ENCODE data around the gene E2F3. TPM values are rescaled to one million over a fixed set of nuclear protein-coding genes. Genes with fewer than 3 reads are reported as not detected.

E2F3 gene
- total RNA-seq, 1 experiment from 2014 or later, result 27.1 TPM

DNA sequence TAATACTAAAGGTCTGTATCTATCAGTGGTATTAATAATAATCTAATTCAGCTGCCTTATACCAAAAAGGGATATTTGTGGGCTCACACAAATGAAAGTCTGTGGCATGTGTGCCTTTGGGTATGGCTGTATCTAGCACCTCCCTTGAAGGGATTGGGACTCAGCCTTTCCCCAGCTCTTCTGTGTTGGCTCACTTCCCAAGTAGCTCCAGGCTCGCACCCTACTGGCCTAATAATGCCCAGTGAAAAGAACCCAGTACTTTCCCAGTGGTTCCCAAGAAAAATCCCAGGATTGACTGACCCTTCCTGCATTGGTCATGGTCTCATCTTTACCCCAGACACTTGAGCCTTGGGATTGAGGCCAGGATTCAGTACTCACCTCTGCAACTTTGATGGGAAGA is 71.8 kb downstream of the E2F3 start (continued):
- TF ChIP-seq, protein P1, sequence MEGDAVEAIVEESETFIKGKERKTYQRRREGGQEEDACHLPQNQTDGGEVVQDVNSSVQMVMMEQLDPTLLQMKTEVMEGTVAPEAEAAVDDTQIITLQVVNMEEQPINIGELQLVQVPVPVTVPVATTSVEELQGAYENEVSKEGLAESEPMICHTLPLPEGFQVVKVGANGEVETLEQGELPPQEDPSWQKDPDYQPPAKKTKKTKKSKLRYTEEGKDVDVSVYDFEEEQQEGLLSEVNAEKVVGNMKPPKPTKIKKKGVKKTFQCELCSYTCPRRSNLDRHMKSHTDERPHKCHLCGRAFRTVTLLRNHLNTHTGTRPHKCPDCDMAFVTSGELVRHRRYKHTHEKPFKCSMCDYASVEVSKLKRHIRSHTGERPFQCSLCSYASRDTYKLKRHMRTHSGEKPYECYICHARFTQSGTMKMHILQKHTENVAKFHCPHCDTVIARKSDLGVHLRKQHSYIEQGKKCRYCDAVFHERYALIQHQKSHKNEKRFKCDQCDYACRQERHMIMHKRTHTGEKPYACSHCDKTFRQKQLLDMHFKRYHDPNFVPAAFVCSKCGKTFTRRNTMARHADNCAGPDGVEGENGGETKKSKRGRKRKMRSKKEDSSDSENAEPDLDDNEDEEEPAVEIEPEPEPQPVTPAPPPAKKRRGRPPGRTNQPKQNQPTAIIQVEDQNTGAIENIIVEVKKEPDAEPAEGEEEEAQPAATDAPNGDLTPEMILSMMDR (IDR thresholded peaks at IDR 0.05 in 2 of 3, conservative IDR thresholded peaks at IDR 0.05 in 1 of 3; ENCODE audit: borderline replicate concordance in 1 of 3, insufficient read depth in 1 of 3, low read depth in 2 of 3, low read length in 2 of 3), result no peak
- TF ChIP-seq ELF1 (IDR thresholded peaks at IDR 0.05; ENCODE audit: borderline replicate concordance, low read depth), result no peak
- TF ChIP-seq, protein P2, sequence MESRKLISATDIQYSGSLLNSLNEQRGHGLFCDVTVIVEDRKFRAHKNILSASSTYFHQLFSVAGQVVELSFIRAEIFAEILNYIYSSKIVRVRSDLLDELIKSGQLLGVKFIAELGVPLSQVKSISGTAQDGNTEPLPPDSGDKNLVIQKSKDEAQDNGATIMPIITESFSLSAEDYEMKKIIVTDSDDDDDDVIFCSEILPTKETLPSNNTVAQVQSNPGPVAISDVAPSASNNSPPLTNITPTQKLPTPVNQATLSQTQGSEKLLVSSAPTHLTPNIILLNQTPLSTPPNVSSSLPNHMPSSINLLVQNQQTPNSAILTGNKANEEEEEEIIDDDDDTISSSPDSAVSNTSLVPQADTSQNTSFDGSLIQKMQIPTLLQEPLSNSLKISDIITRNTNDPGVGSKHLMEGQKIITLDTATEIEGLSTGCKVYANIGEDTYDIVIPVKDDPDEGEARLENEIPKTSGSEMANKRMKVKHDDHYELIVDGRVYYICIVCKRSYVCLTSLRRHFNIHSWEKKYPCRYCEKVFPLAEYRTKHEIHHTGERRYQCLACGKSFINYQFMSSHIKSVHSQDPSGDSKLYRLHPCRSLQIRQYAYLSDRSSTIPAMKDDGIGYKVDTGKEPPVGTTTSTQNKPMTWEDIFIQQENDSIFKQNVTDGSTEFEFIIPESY (IDR thresholded peaks at IDR 0.05; ENCODE audit: extremely low read depth, insufficient replicate concordance, low read length), result no peak
- no peak for TF ChIP-seq TCF7L2 (IDR thresholded peaks at IDR 0.05; ENCODE audit: borderline replicate concordance, extremely low read depth, insufficient read depth, insufficient read length)

DNA sequence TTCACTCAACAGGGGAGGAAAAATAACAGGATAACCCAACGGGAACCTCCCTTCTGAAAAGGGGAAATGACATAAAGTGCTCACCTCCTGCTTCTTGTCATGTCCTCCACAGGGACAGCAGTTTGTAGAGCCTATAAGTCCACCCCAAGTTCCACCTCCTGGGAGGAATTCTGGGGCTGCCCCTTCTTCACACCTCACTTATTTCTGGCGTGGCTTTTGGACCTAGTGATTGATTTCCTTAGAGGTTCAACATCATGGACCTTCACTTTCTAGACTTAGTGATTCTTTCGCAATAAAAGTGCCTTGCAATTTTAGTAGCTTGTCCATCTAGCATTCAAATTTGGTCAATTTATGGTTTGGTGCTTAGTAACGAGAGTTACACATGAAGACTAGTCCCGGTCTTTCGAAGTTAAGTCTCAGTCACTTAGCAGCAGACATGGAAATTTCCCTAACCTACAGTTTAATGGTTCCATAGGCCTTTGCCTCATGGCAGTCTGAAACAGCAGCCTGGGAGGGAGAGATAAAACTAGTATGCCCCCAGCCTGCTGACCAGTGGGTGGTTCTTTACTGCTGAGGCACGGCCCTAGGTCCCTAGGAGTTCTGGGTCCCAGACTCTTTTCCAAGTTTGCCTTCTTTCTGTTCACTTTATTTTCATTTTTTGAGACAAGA is 73.3 kb downstream of the E2F3 start:
- H3K9ac ChIP-seq (ENCODE audit: low read length), result no peak overlapping the region
- RAD21 ChIA-PET (ENCODE audit: low non-redundant PET in 1 of 2, low total read pairs in 2 of 2, uncharacterized antibody in 2 of 2, unreplicated experiment in 2 of 2), result no interaction called here
- no peak for ATAC-seq
- H3K4me2 ChIP-seq (ENCODE audit: low read length), result no peak overlapping the region
- CTCF ChIA-PET, result no interaction called here
- no peaks in the 10 kb centered on the region for H3K27me3 ChIP-seq (ENCODE audit: insufficient read depth, low read length)
- H3K4me1 ChIP-seq (ENCODE audit: control insufficient read depth in 1 of 2, insufficient read depth in 2 of 2, low read length in 2 of 2), result no peaks in the 10 kb centered on the region
- H3K9me3 ChIP-seq (ENCODE audit: control insufficient read depth in 1 of 2, insufficient read depth in 1 of 2, low read depth in 1 of 2, low read length in 2 of 2), result no peaks in the 10 kb centered on the region
- no TSS peak for BruUV-seq (replicated peaks)
- no peak for DNase-seq (ENCODE audit: low read depth, low spot score)
- POLR2A ChIA-PET, result no interaction called here
- H4K20me1 ChIP-seq (ENCODE audit: insufficient read depth), result peaks cover 10% of the 10 kb centered on the region
- TF ChIP-seq SP1 (IDR thresholded peaks at IDR 0.05; ENCODE audit: low read depth) (no peak), SRF (IDR thresholded peaks at IDR 0.05; ENCODE audit: low read depth) (no peak), YY1 (IDR thresholded peaks at IDR 0.05; ENCODE audit: extremely low read depth, insufficient replicate concordance, low read depth, low read length) (no peak), CEBPB (IDR thresholded peaks at IDR 0.05; ENCODE audit: low read depth) (no peak), EZH2 (IDR thresholded peaks at IDR 0.05) (no peak), TCF7L2 (IDR thresholded peaks at IDR 0.05; ENCODE audit: borderline replicate concordance, extremely low read depth, insufficient read depth, insufficient read length) (no peak)
- TF ChIP-seq, protein P3, sequence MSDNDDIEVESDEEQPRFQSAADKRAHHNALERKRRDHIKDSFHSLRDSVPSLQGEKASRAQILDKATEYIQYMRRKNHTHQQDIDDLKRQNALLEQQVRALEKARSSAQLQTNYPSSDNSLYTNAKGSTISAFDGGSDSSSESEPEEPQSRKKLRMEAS (IDR thresholded peaks at IDR 0.05), result no peak
- H3K4me3 ChIP-seq (replicated peaks in 1 of 2; ENCODE audit: low read depth in 1 of 2, low read length in 2 of 2), result no peak overlapping the region
- H3K36me3 ChIP-seq (ENCODE audit: control insufficient read depth in 1 of 2, insufficient read depth in 2 of 2, low read length in 2 of 2), result peaks cover 3 to 8% of the 10 kb centered on the region in 2 experiments; a peak in 2 of 4 replicates
- no peak overlapping the region for H3K27ac ChIP-seq (ENCODE audit: low read depth, low read length)
- peaks cover 81% of the 10 kb centered on the region for H3K79me2 ChIP-seq (ENCODE audit: insufficient read depth, low read length)
- no peaks in the 10 kb centered on the region for H3K9me2 ChIP-seq (ENCODE audit: insufficient read depth)
- no peak overlapping the region for H2AFZ ChIP-seq (ENCODE audit: low read depth, low read length, poor library complexity, severe bottlenecking)
- intact Hi-C loops (cut with micrococcal nuclease), result no loop called here
